MG63 (cell line): ENCODE measurements around the gene DCTPP1. TPM values are rescaled to one million over a fixed set of nuclear protein-coding genes. Genes with fewer than 3 reads are reported as not detected.
A peak's percentile ranks its signal among the peaks of the same experiment; 100 is the strongest.

Source experiments
- DNase-seq: peaks from one replicate; pipeline ENCODE4 v3.0.0-alpha.2; 2020
- H3K27me3 ChIP-seq: fragments of 250-450 bp; sonication (Bioruptor Pico); 2 replicates; pipeline ENCODE4 v1.5.1; 2020; ENCODE audit warnings: mild to moderate bottlenecking, moderate library complexity
- H3K36me3 ChIP-seq: fragments of 250-450 bp; sonication (Bioruptor Pico); 2 replicates; pipeline ENCODE4 v1.5.1; 2020; ENCODE audit warnings: mild to moderate bottlenecking, moderate library complexity
- H3K4me3 ChIP-seq: fragments of 250-450 bp; sonication (Bioruptor Pico); 2 replicates; pipeline ENCODE4 v1.5.1; 2020; ENCODE audit warnings: mild to moderate bottlenecking, moderate library complexity
- H3K9me3 ChIP-seq: fragments of 250-450 bp; sonication (Bioruptor Pico); 2 replicates; pipeline ENCODE4 v1.5.1; 2020; ENCODE audit warnings: mild to moderate bottlenecking, moderate library complexity
- total RNA-seq: library from RNA; depleted of rRNA; stranded (reverse); fragments of >200 nt; shearing (Covaris generic); gene quantifications from 2 replicates; pipeline ENCODE4 v1.2.3, GENCODE V29; 2014; ENCODE audit warnings: low replicate concordance; rRNA removed

DCTPP1 gene
- total RNA-seq, 1 experiment from 2014 or later = 131 TPM

GRCh38 chr16:30379158-30379783 is 50.6 kb downstream of the DCTPP1 start:
- Histone ChIP-seq H3K36me3 (peaks cover 2% of the 10 kb centered on the region; the same call in 1 of the 2 replicates), H3K9me3 (no peaks in the 10 kb centered on the region), H3K4me3 (peak overlapping the region; percentile 62), H3K27me3 (no peaks in the 10 kb centered on the region)
- no peak for DNase-seq

GRCh38 chr16:30378236-30379157 is 51.3 kb downstream of the DCTPP1 start:
- H3K27me3 ChIP-seq = no peaks in the 10 kb centered on the region
- H3K36me3 ChIP-seq = peaks cover 2% of the 10 kb centered on the region; the same call in 1 of the 2 replicates
- no peaks in the 10 kb centered on the region for H3K9me3 ChIP-seq
- peak; percentile 99 for DNase-seq
- peak overlapping the region; percentile 62 for H3K4me3 ChIP-seq

- Histone ChIP-seq H3K9me3 (no peaks in the 10 kb centered on the region), H3K4me3 (peak overlapping the region; percentile 62)
Measured at GRCh38 chr16:30377812-30378235, 52.0 kb downstream of the DCTPP1 start.

GRCh38 chr16:30377050-30377811 is 52.6 kb downstream of the DCTPP1 start:
- H3K4me3 ChIP-seq = peak overlapping the region; percentile 62
- no peak for DNase-seq
- no peaks in the 10 kb centered on the region for H3K27me3 ChIP-seq

More at GRCh38 chr16:30377812-30378235, 52.0 kb downstream of the DCTPP1 start:
- peak; percentile 95 for DNase-seq
- Histone ChIP-seq H3K27me3 (no peaks in the 10 kb centered on the region), H3K36me3 (peaks cover 2% of the 10 kb centered on the region; the same call in 1 of the 2 replicates)

GRCh38 chr16:30376461-30376902 is 53.3 kb downstream of the DCTPP1 start:
- no peak overlapping the region for H3K4me3 ChIP-seq
- peaks cover 2% of the 10 kb centered on the region; the same call in 1 of the 2 replicates for H3K36me3 ChIP-seq
- DNase-seq = no peak
- H3K9me3 ChIP-seq = no peaks in the 10 kb centered on the region
- no peaks in the 10 kb centered on the region for H3K27me3 ChIP-seq

More at GRCh38 chr16:30377050-30377811, 52.6 kb downstream of the DCTPP1 start:
- H3K9me3 ChIP-seq = no peaks in the 10 kb centered on the region
- peaks cover 2% of the 10 kb centered on the region; the same call in 1 of the 2 replicates for H3K36me3 ChIP-seq

- no peak for DNase-seq
- peaks cover 2% of the 10 kb centered on the region; the same call in 1 of the 2 replicates for H3K36me3 ChIP-seq
- H3K9me3 ChIP-seq = no peaks in the 10 kb centered on the region
- H3K4me3 ChIP-seq = no peak overlapping the region
- no peaks in the 10 kb centered on the region for H3K27me3 ChIP-seq
Measured at GRCh38 chr16:30375864-30376263, 54.0 kb downstream of the DCTPP1 start.

- DNase-seq = no peak
- Histone ChIP-seq H3K9me3 (no peaks in the 10 kb centered on the region), H3K36me3 (no peaks in the 10 kb centered on the region), H3K27me3 (no peaks in the 10 kb centered on the region), H3K4me3 (no peak within 1 kb of the TSS)
Measured at GRCh38 chr16:30374538-30374937, 55.3 kb downstream of the DCTPP1 start, which contains the start of gene MYL11. Gene MYL11, plus strand, starts transcription at chr16:30374802. Its CDS starts 56 bp downstream, at chr16:30374858.

Other genes with a start within 250 kb of the DCTPP1 start
- 1.9 and 3.1 TPM in 2 replicates for gene CORO1A, start 246.4 kb downstream of the DCTPP1 start, total RNA-seq
- 64.7 and 122 TPM in 2 replicates for gene BOLA2B, start 236.4 kb downstream of the DCTPP1 start, total RNA-seq
- 30.9 and 54.9 TPM in 2 replicates for gene SLX1A, start 236.2 kb downstream of the DCTPP1 start, total RNA-seq
- gene SULT1A3, start 230.8 kb downstream of the DCTPP1 start, total RNA-seq = 4.8 and 18.5 TPM in 2 replicates
- gene NPIPB13, start 181.6 kb downstream of the DCTPP1 start, total RNA-seq = 0.89 and 4.2 TPM in 2 replicates
- 43.8 and 70.0 TPM in 2 replicates for gene CD2BP2, start 74.7 kb downstream of the DCTPP1 start, total RNA-seq
- gene TBC1D10B, start 59.5 kb downstream of the DCTPP1 start, total RNA-seq = 40.3 and 60.6 TPM in 2 replicates
- gene MYL11, start 55.2 kb downstream of the DCTPP1 start, total RNA-seq = not detected in 2 replicates
- not detected in 2 replicates for gene SEPTIN1, start 47.5 kb downstream of the DCTPP1 start, total RNA-seq
- 17.2 and 19.8 TPM in 2 replicates for gene ZNF48, start 34.6 kb downstream of the DCTPP1 start, total RNA-seq
- gene ZNF771, start 22.4 kb downstream of the DCTPP1 start, total RNA-seq = 13.1 and 28.5 TPM in 2 replicates
- 75.8 and 110 TPM in 2 replicates for gene SEPHS2, start 15.8 kb upstream of the DCTPP1 start, total RNA-seq
- not detected in 2 replicates for gene ITGAL, start 42.7 kb upstream of the DCTPP1 start, total RNA-seq
- 47.6 and 72.9 TPM in 2 replicates for gene ZNF768, start 96.5 kb upstream of the DCTPP1 start, total RNA-seq
- 11.8 and 27.9 TPM in 2 replicates for gene ZNF747, start 104.8 kb upstream of the DCTPP1 start, total RNA-seq
- gene ZNF764, start 128.3 kb upstream of the DCTPP1 start, total RNA-seq = 2.0 and 6.8 TPM in 2 replicates
- 4.0 TPM in 2 replicates for gene ZNF688, start 141.7 kb upstream of the DCTPP1 start, total RNA-seq
- gene ZNF785, start 155.7 kb upstream of the DCTPP1 start, total RNA-seq = 11.4 and 15.7 TPM in 2 replicates
- 6.5 and 9.1 TPM in 2 replicates for gene ZNF689, start 180.4 kb upstream of the DCTPP1 start, total RNA-seq
- gene PRR14, start 220.9 kb upstream of the DCTPP1 start, total RNA-seq = 1.7 and 5.3 TPM in 2 replicates
- gene FBRS, start 228.4 kb upstream of the DCTPP1 start, total RNA-seq = 6.0 and 14.5 TPM in 2 replicates